Endothelial cell (in vitro differentiated cells): ENCODE results near the gene GLS. TPM values are rescaled to one million over a fixed set of nuclear protein-coding genes. Genes with fewer than 3 reads are reported as not detected.
A peak's percentile ranks its signal among the peaks of the same experiment; 100 is the strongest.
"Not testable (repeated sequence)": the region's sequence is repeated elsewhere in the genome, so short reads cannot be mapped to it uniquely, and the experiment has no call there.

ENCODE experiments used
- DNase-seq: peaks from one replicate; pipeline ENCODE4 v3.0.0; 2021; ENCODE audit warnings: low spot score
- H3K27ac Mint-ChIP-seq: one replicate; pipeline ENCODE4 v1.8.0; 2021; ENCODE audit warnings: mixed read lengths, inconsistent platforms; ENCODE audit not compliant: unreplicated experiment
- H3K27me3 Mint-ChIP-seq: one replicate; pipeline ENCODE4 v1.8.0; 2021; ENCODE audit warnings: mild to moderate bottlenecking, moderate library complexity, mixed read lengths, inconsistent platforms; ENCODE audit not compliant: unreplicated experiment
- H3K36me3 Mint-ChIP-seq: one replicate; pipeline ENCODE4 v1.8.0; 2021; ENCODE audit warnings: mild to moderate bottlenecking, low read depth, mixed read lengths, inconsistent platforms; ENCODE audit not compliant: unreplicated experiment
- H3K4me1 Mint-ChIP-seq: one replicate; pipeline ENCODE4 v1.8.0; 2021; ENCODE audit warnings: mild to moderate bottlenecking, mixed read lengths, inconsistent platforms; ENCODE audit not compliant: unreplicated experiment
- H3K4me3 Mint-ChIP-seq: one replicate; pipeline ENCODE4 v1.8.0; 2021; ENCODE audit warnings: mild to moderate bottlenecking, mixed read lengths, inconsistent platforms; ENCODE audit not compliant: unreplicated experiment
- H3K9me3 Mint-ChIP-seq: one replicate; pipeline ENCODE4 v1.8.0; 2021; ENCODE audit warnings: mixed read lengths, inconsistent platforms; ENCODE audit not compliant: unreplicated experiment
- CTCF ChIP-seq: fragments of 200-600 bp; sonication (generic); IDR thresholded peaks from one replicate; pipeline ENCODE4 v1.5.0; 2021; ENCODE audit warnings: antibody characterized with exemption; ENCODE audit not compliant: unreplicated experiment
- total RNA-seq: library from RNA; stranded (reverse); fragmentation: NEBNext Ultra II Directional; extraction: Animal tissue kit (Norgen Biotek cat#: 25700); gene quantifications from one replicate; pipeline ENCODE4 v1.2.1, GENCODE V29; 2021; ENCODE audit not compliant: unreplicated experiment

Gene GLS
- total RNA-seq, 1 donor from 2014 or later: 130 TPM

- H3K9me3 Mint-ChIP-seq: no peaks in the 10 kb centered on the region
- no peaks in the 10 kb centered on the region for H3K4me1 Mint-ChIP-seq
- no peak for TF ChIP-seq CTCF
- H3K27me3 Mint-ChIP-seq: no peaks in the 10 kb centered on the region
- DNase-seq: no peak
- no peak overlapping the region for H3K27ac Mint-ChIP-seq
- H3K36me3 Mint-ChIP-seq: no peaks in the 10 kb centered on the region
- H3K4me3 Mint-ChIP-seq: no peak overlapping the region
These were observed 68.0 kb downstream of the GLS start for GRCh38 chr2:190948671-190949070.

GRCh38 chr2:190950566-190950991 is 70.0 kb downstream of the GLS start:
- no peaks in the 10 kb centered on the region for H3K4me1 Mint-ChIP-seq
- no peak for TF ChIP-seq CTCF
- no peak overlapping the region for H3K27ac Mint-ChIP-seq
- H3K9me3 Mint-ChIP-seq: no peaks in the 10 kb centered on the region
- no peak for DNase-seq
- H3K36me3 Mint-ChIP-seq: no peaks in the 10 kb centered on the region
- H3K4me3 Mint-ChIP-seq: no peak overlapping the region
- no peaks in the 10 kb centered on the region for H3K27me3 Mint-ChIP-seq

- H3K27ac Mint-ChIP-seq: no peak overlapping the region
- peaks cover 9% of the 10 kb centered on the region for H3K36me3 Mint-ChIP-seq
- no peak overlapping the region for H3K4me3 Mint-ChIP-seq
- no peaks in the 10 kb centered on the region for H3K9me3 Mint-ChIP-seq
- H3K4me1 Mint-ChIP-seq: no peaks in the 10 kb centered on the region
- DNase-seq: no peak
- TF ChIP-seq CTCF: no peak
- H3K27me3 Mint-ChIP-seq: peaks cover 3% of the 10 kb centered on the region
These were observed 72.6 kb downstream of the GLS start for GRCh38 chr2:190953257-190953656.

- Mint-ChIP-seq H3K27ac (peak overlapping the region; percentile 1), H3K4me1 (no peaks in the 10 kb centered on the region), H3K36me3 (peaks cover 12% of the 10 kb centered on the region), H3K4me3 (no peak overlapping the region), H3K9me3 (no peaks in the 10 kb centered on the region), H3K27me3 (peaks cover 3% of the 10 kb centered on the region)
- TF ChIP-seq CTCF: no peak
- DNase-seq: no peak
These were observed 79.5 kb downstream of the GLS start for GRCh38 chr2:190959911-190960788.

- DNase-seq, H3K4me3 Mint-ChIP-seq, H3K4me1 Mint-ChIP-seq, H3K27ac Mint-ChIP-seq, H3K27me3 Mint-ChIP-seq, H3K36me3 Mint-ChIP-seq, H3K9me3 Mint-ChIP-seq: not testable (repeated sequence)
These were observed 80.5 kb downstream of the GLS start for GRCh38 chr2:190961117-190961516.
